NCI-H2029 (cell line): ENCODE data around the gene RANBP3L.

Experiments
- DNase-seq: peaks from one replicate; lab custom pipeline; 2025; lab: John Stamatoyannopoulos, UW

RANBP3L gene

GRCh38 chr5:36243653-36244052 lies 58.0 kb downstream of the RANBP3L start:
- DNase-seq, result no peak

GRCh38 chr5:36242534-36243485 lies 58.9 kb downstream of the RANBP3L start:
- no peak for DNase-seq

DNA sequence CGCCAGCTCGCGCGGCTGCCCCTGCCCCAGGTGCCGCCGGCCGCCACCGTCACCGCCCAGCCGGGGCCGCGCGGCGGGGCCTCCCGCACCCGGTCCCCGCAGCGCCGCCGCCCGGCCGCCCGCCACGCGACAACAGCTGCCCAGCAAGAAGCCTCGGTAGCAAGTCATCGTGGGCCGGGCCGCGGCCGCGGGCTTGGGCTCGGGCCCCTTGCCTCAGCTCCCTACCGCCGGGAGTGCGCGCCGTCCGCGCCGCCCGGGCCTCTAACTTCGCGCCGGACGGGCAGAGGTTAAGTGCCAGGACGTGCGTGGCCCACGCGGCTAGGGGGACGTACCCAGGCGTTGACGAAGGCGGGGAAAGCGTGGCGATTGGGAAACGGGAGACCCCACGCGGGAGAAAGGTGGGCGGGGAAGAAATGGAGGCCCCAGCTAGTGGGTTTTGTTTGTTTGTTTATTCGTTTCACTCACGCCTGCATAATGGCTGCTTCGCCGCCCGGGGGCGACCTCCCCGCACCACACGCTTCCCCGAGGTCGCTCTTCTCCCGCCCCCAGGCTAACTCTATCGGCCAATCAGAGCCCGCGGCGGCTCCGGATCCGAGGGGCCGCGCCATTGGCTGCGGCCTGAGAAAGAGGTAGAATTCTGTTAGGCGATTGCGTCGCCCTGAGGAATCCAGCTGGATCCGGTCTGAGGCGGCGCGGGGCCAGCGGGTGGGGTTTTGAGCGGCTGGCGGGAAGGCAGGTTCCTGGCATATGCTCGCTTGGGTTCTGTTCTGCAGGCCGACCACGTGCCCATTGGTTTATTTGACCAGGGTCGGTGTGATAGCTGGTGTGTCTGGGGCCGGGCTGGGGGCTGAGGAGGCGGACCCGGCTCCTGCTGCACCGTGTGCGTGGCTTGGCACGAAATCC lies 59.8 kb downstream of the RANBP3L start, which contains the start of gene NADK2:
NADK2 (minus strand) TSS at position 295 of the 903 bp plus-strand sequence; CDS start at position 168, 127 bp downstream.
- peak; percentile 95 for DNase-seq

DNA sequence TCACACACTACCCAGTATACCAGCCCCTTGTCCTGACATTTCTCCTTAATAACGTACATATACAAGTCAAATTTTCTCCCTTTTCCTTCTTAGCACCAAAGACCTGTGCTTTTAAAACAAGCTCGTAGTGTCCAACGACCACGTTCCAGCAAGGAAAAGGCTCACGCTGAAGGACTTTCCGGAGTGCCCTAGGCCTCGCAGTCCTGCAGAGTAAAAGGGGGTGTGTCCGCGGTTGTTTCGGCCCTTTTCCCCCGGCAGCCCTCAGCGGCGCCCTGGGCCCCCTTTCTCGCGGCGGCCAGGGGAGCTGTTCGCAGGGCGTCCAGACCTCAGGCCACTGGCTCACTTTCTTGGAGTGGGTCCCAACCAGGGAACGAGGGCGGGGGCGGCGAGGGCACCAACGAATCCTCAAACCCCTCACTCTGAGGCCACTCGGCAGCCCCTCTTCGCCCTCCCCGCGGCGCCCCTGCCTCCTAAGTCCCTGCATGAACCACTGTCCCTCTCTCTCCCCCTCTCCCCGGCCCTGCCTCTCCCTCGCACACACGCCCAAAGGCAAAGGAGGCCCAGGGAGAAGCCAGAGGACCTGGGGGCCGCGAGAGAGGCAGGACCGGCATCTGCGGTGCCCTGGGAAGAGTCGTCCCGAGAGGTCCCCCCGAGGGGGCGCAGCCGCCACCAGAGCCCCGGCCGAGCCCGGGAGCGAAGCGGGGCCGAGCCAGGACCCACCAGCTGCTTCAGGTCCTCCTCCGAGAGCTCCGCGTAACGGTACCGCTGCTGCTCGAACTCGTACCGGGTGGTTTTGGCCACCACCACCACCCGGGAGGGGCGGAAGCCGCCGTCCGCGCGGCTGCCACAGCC lies 60.7 kb downstream of the RANBP3L start:
- DNase-seq, result peak; percentile 7

- no peak for DNase-seq
Measured at GRCh38 chr5:36239370-36240293, 62.1 kb downstream of the RANBP3L start.

DNA sequence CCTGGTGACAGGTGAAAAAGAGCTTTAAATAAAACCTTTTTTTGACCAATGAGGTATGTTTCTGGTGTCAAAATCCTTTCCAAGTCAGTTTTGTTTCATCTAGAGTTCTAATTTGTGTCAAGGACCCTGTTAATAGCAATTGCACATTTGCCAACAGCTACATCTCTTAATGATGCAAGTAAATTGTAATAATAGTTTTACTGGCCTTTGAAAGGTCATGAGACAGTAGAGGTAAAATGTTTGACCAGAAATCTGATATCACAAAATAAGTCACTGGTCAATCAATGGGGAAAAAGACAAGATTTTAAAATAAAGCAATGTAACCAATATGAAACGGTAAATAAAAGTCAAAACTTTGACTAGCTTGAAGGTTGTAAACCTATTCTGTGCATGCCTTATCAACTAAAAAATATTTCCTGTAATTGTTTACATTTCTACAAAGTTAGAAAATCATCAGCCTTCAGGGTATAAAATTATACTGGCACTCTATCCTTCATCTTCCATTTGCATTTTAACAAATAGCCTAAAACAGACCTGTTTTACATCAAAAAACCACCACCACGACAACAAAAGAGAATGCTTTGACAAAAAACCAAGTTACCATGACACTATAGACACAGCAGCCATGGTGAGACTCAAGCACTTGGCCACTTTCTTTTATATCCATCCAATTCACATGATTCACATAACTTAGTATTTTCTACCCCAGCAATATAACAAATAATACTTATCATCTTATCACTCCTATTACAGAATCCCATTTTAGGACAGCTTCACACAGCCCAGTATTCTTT lies 63.0 kb downstream of the RANBP3L start:
- DNase-seq, result no peak

DNA sequence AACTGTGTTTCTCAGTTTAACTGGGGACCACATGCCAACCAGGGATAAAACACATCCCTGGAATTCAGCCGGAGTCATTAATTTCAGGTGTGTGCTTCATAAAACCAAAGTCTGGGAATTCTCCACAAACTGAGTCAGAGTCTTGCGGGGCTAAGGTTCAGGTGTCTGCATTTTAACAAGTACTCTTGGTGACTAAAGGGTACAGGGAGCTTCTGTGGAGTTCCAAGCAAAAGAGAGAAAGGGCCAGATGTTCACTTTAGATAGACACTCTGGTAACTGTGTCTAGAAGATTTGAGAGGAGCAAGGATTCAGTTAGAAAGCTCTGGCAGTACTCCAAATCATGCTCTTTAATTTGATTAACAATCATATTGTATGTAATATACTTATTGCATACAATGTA lies 64.0 kb downstream of the RANBP3L start:
- no peak for DNase-seq

GRCh38 chr5:36236801-36237200 lies 64.9 kb downstream of the RANBP3L start:
- DNase-seq, result no peak

- DNase-seq, result no peak
Measured at GRCh38 chr5:36232533-36232932, 69.2 kb downstream of the RANBP3L start.

DNA sequence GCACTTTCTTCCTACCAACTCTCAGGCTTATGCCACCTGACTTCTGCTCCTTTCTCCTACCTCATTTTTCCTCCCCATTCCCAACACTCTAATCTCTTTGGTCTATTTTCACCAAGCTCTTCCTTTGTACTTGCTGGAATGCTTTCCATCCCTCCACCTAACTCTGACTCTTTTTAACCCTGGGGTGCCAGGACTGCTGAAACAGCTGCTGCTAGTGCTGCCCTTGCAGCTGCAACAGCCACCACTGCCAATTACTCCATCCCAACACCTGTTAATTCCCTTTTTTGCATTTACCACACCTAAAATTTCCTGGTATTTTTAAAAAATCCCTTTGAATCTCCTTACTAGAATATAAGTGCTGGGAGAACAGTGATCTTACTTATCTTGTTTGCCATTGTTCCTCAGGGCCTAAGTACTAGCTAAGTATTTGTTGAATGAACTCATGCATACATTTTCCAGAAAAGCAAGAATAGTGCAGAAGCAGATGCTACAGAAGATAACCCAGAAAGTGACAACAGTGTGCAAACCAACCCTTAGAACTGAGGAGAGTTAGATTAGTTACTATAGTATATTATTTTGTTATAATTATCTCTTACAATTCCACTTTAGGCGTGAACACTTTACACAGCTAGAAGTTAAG lies 71.4 kb downstream of the RANBP3L start:
- DNase-seq, result no peak

DNA sequence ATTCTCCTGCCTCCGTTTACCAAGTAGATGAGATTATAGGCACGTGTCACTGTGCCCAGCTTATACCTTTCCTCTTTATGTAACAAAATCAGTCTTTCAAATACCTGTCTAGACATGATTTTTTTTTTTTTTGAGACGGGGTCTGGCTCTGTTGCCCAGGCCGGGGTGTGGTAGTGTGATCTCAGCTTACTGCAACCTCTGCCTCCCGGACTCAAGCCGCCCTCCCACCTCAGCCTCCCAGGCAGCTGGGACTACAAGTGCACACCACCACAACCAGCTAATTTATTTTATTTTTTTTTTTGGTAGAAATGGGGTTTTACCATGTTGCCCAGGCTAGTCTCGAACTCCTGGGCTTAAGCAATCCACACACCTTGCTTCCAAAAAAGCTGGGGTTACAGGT lies 73.2 kb downstream of the RANBP3L start:
- no peak for DNase-seq

DNA sequence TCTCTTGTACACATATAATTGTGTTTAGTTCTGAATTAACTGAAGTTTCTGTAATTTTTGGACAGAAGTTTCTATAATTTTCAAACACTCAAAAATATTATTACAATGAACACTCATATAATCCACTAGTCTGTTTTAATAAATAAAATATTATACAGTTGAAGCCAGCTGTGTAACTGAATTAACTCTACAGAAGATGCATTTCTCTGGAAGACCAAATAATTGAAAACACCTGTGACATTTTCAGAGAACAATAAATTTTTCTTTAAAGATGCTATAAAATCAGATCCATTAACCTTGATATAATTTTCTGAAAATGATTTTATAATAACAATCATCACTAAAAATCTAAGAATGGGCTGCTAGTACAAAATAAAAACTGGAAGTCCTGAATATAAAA lies 74.7 kb downstream of the RANBP3L start:
- DNase-seq, result no peak

- DNase-seq, result no peak
Measured at GRCh38 chr5:36222620-36223019, 79.1 kb downstream of the RANBP3L start.

GRCh38 chr5:36217988-36218387 lies 83.7 kb downstream of the RANBP3L start:
- DNase-seq, result no peak

GRCh38 chr5:36217567-36217966 lies 84.1 kb downstream of the RANBP3L start:
- no peak for DNase-seq

DNA sequence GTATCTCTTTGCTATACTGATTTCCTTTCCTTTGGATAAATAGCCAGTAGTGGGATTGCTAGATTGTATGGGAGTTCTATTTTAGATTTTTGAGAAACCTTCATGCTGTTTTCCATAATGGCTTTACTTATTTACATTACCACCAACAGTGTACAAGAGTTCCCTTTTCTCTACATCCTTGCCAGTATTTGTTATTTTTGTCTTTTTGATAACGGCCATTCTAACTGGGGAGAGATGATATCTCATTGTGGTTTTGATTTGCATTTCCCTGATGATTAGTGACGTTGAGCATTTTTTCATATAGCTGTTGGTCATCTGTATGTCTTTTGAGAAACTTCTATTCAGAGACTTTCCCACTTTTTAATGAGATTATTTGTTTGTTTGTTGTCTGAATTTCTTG lies 85.8 kb downstream of the RANBP3L start:
- DNase-seq, result no peak

- no peak for DNase-seq
Measured at GRCh38 chr5:36214436-36214835, 87.3 kb downstream of the RANBP3L start.

DNA sequence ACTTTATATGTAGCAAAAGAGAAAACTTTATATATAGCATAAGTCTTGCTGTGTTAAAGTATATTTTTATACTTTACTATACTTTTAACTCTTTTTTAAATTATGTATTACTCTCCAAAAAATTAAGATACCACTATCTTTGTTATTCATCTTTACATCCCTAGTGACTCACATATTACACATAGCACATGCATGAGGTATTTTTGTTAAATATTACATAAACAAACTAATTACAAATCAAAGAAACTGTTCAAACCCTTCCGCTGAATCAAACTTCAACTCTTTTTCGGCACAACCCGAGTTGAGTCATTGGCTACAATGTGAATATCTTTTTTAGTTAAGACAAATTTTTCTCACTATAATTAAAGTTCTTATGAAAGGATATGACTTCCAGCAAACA lies 92.0 kb downstream of the RANBP3L start:
- no peak for DNase-seq

DNA sequence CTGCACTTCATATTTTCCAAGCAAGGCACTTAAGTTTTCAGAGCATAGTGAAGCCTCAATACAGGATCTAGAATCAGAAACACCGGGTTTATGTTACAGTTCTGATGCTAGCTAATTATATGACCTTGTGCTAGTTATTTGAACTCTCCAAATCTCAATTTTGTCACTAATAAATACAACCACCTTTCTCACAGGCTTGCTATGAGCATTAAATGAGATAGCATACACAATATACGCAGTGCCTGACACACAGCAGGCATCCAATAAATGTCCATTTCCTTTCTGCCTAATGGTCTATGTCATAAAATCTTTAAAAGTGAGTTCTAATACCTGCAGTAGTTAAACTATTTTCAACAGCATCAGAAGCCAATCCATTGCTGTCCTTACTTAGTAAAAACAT lies 92.9 kb downstream of the RANBP3L start:
- DNase-seq, result no peak
